ENCODE measurements around the gene TNFSF12.

DNA sequence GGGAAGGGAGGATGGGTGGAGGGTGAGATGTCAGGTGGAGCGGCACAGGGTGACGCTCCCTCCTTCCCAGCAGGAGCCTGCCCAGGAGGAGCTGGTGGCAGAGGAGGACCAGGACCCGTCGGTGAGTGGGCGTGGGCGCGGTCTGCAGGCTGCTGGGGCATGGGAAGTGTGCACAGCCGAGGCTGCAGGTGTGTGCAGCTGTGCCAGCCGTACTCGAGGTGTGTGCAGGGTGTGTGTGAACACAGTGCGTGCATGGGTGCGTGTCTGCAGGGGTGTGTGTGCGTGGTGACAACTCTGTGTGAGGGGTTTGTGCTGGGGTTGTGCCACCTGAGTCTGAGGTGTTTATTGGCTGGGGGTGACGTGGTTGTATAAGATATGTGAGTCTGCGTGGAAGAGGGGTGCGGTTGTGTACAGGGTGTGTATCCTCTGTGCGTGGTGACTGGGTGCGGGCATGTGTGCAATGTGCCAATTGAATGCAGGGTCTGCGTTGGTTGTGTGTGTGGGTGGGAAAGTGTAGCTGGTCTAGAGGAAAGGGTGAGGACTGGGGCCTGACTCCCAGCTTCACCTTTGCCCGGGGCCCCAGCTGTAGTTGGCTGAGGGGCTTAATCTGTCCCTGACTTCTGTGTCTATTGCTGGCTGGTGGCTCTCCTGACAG, 670 bp downstream of the TNFSF12 start:
- TF ChIP-seq, protein P1, sequence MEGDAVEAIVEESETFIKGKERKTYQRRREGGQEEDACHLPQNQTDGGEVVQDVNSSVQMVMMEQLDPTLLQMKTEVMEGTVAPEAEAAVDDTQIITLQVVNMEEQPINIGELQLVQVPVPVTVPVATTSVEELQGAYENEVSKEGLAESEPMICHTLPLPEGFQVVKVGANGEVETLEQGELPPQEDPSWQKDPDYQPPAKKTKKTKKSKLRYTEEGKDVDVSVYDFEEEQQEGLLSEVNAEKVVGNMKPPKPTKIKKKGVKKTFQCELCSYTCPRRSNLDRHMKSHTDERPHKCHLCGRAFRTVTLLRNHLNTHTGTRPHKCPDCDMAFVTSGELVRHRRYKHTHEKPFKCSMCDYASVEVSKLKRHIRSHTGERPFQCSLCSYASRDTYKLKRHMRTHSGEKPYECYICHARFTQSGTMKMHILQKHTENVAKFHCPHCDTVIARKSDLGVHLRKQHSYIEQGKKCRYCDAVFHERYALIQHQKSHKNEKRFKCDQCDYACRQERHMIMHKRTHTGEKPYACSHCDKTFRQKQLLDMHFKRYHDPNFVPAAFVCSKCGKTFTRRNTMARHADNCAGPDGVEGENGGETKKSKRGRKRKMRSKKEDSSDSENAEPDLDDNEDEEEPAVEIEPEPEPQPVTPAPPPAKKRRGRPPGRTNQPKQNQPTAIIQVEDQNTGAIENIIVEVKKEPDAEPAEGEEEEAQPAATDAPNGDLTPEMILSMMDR (IDR thresholded peaks at IDR 0.05): no peak
- no peak for TF ChIP-seq POLR2A (IDR thresholded peaks at IDR 0.05)

Measured in testis (tissue), 2 donors.